Liver (tissue), 9 donors: Measurements from ENCODE around the gene ABCG5. TPM values are rescaled to one million over a fixed set of nuclear protein-coding genes. Genes with fewer than 3 reads are reported as not detected.

Experiments
- DNase-seq: peaks from one replicate; pipeline ENCODE4 v3.0.0-alpha.2; 2017; ENCODE audit warnings: low spot score
- H3K27ac ChIP-seq, 2 donors: one replicate each; pipeline ENCODE4 v1.7.0; 2013; ENCODE audit warnings: inconsistent platforms in 2 of 2, low read length in 2 of 2, control low read depth in 1 of 2, low read depth in 1 of 2, mild to moderate bottlenecking in 1 of 2
- H3K27me3 ChIP-seq, 4 donors: one replicate each; pipeline versions ENCODE4 v1.6.1 to v1.7.0; 2013; ENCODE audit warnings: low read length in 3 of 4, inconsistent platforms in 1 of 4, mild to moderate bottlenecking in 1 of 4, moderate library complexity in 1 of 4; ENCODE audit not compliant: control insufficient read depth in 4 of 4, insufficient read depth in 4 of 4
- H3K36me3 ChIP-seq, 4 donors: one replicate each; pipeline versions ENCODE4 v1.6.1 to v1.7.0; 2013; ENCODE audit warnings: low read length in 3 of 4, mild to moderate bottlenecking in 3 of 4, low read depth in 1 of 4, moderate library complexity in 1 of 4; ENCODE audit not compliant: control insufficient read depth in 4 of 4, insufficient read depth in 3 of 4
- H3K4me1 ChIP-seq, 4 donors: one replicate each; pipeline versions ENCODE4 v1.6.1 to v1.7.0; 2013; ENCODE audit warnings: low read length in 3 of 4, mild to moderate bottlenecking in 3 of 4, moderate library complexity in 1 of 4; ENCODE audit not compliant: control insufficient read depth in 4 of 4, insufficient read depth in 4 of 4
- H3K4me3 ChIP-seq, 3 donors: one replicate each; pipeline versions ENCODE4 v1.6.1 to v1.7.0; 2013; ENCODE audit warnings: low read length in 3 of 3, control low read depth in 1 of 3, low read depth in 1 of 3, mild to moderate bottlenecking in 1 of 3
- H3K9ac ChIP-seq, 2 donors: one replicate each; pipeline ENCODE4 v1.7.0; 2013; ENCODE audit warnings: low read length in 2 of 2, mild to moderate bottlenecking in 2 of 2, moderate library complexity in 2 of 2, control low read depth in 1 of 2, low read depth in 1 of 2
- H3K9me3 ChIP-seq, 4 donors: one replicate each; pipeline versions ENCODE4 v1.6.1 to v1.7.0; 2013; ENCODE audit warnings: low read length in 3 of 4; ENCODE audit not compliant: control insufficient read depth in 4 of 4
- ATF3 ChIP-seq: IDR thresholded peaks from 2 replicates; pipeline ENCODE4 v1.6.1; 2016; ENCODE audit warnings: antibody characterized with exemption
- CTCF ChIP-seq: fragments of 150-350 bp; IDR thresholded peaks from 2 replicates; pipeline ENCODE4 v1.5.1; 2017; ENCODE audit warnings: improper control_type of control experiment, low read depth, low read length; ENCODE audit not compliant: missing input control
- EGR1 ChIP-seq, 2 donors: IDR thresholded peaks; 2 replicates each; pipeline ENCODE4 v1.6.1; 2016 to 2018; ENCODE audit warnings: antibody characterized with exemption in 2 of 2, low read depth in 2 of 2
- FOXA1 ChIP-seq: IDR thresholded peaks from 2 replicates; pipeline ENCODE4 v1.6.1; 2016; ENCODE audit warnings: antibody characterized with exemption
- FOXA2 ChIP-seq: IDR thresholded peaks from 2 replicates; pipeline ENCODE4 v1.6.1; 2016; ENCODE audit warnings: antibody characterized with exemption
- GABPA ChIP-seq, 2 donors: IDR thresholded peaks in 1 of 2; conservative IDR thresholded peaks in 1 of 2; 2 replicates each; pipeline ENCODE4 v1.6.1; 2016; ENCODE audit warnings: antibody characterized with exemption in 2 of 2, mild to moderate bottlenecking in 1 of 2, moderate library complexity in 1 of 2
- HNF4A ChIP-seq, 2 donors: conservative IDR thresholded peaks; 2 replicates each; pipeline ENCODE4 v1.6.1; 2016; ENCODE audit warnings: antibody characterized with exemption in 2 of 2, mild to moderate bottlenecking in 2 of 2
- HNF4G ChIP-seq: IDR thresholded peaks from 2 replicates; pipeline ENCODE4 v1.6.1; 2016; ENCODE audit warnings: antibody characterized with exemption
- JUND ChIP-seq, 2 donors: IDR thresholded peaks; 2 replicates each; pipeline ENCODE4 v1.6.1; 2016; ENCODE audit warnings: antibody characterized with exemption in 2 of 2
- MAX ChIP-seq: IDR thresholded peaks from 2 replicates; pipeline ENCODE4 v1.6.1; 2016; ENCODE audit warnings: antibody characterized with exemption
- NR2F2 ChIP-seq: IDR thresholded peaks from 2 replicates; pipeline ENCODE4 v1.6.1; 2016; ENCODE audit warnings: antibody characterized with exemption
- RAD21 ChIP-seq, 2 donors: IDR thresholded peaks; 2 replicates each; pipeline ENCODE4 v1.6.1; 2016; ENCODE audit warnings: antibody characterized with exemption in 2 of 2, mild to moderate bottlenecking in 2 of 2
- RXRA ChIP-seq, 2 donors: IDR thresholded peaks; 2 replicates each; pipeline ENCODE4 v1.6.1; 2017 to 2018; ENCODE audit warnings: antibody characterized with exemption in 2 of 2, mild to moderate bottlenecking in 1 of 2
- SP1 ChIP-seq: IDR thresholded peaks from 2 replicates; pipeline ENCODE4 v1.6.1; 2018; ENCODE audit warnings: antibody characterized with exemption, mild to moderate bottlenecking
- TAF1 ChIP-seq: conservative IDR thresholded peaks from 2 replicates; pipeline ENCODE4 v1.6.1; 2016; ENCODE audit warnings: antibody characterized with exemption, mild to moderate bottlenecking
- WGBS: extraction: QIAGEN DNeasy Blood & Tissue Kit; methylation state at CpG from one replicate; pipeline ENCODE4 v1.1.7; 2013; 5-methylcytosine and 5-hydroxymethylcytosine counted together
- polyA plus RNA-seq, 2 donors: library from polyadenylated mRNA; stranded (reverse) in 1 of 2; unstranded in 1 of 2; fragments of 200-250 nt in 1 of 2; fragments of >200 nt in 1 of 2; fragmentation: Nextera tagmentation in 1 of 2; extraction: Ambion mirVana in 1 of 2; gene quantifications; one replicate each; pipeline versions ENCODE4 v1.2.1 to v1.2.3, GENCODE V29; 2013 to 2015
- total RNA-seq, 2 donors: library from RNA; depleted of rRNA; stranded (reverse); fragments of >200 nt; gene quantifications; one replicate each; pipeline ENCODE4 v1.2.3, GENCODE V29; 2014
- donor health status: healthy.
- donor health status: healthy.
- donor health status: healthy.
- donor health status: healthy.
- donor health status: healthy.

Gene ABCG5
- total and polyA plus RNA-seq, 4 donors: 15.4 to 63.8 (median 38.5) TPM

- Histone ChIP-seq H3K27me3 (no peaks in the 10 kb centered on the region), H3K9ac (peak overlapping the region in 1 of 2 donors; percentile 22), H3K27ac (peak overlapping the region in 1 of 2 donors; percentile 18), H3K4me3 (no peak overlapping the region), H3K4me1 (peaks cover 1 to 32% (median 28%) of the 10 kb centered on the region in 4 donors), H3K36me3 (peaks cover 0 to 23% (median 10%) of the 10 kb centered on the region in 4 donors), H3K9me3 (no peaks in the 10 kb centered on the region)
- no peak for DNase-seq
- 35% methylated on average over 5 of the region's 5 CpGs for WGBS
- TF ChIP-seq FOXA2: no peak
- no peak for TF ChIP-seq JUND (IDR thresholded peaks at IDR 0.05)
- no peak for TF ChIP-seq RXRA (IDR thresholded peaks at IDR 0.05)
- TF ChIP-seq HNF4A (conservative IDR thresholded peaks at IDR 0.05): no peak
- TF ChIP-seq ATF3: no peak
- no peak for TF ChIP-seq HNF4G
- TF ChIP-seq CTCF: no peak
- no peak for TF ChIP-seq RAD21 (IDR thresholded peaks at IDR 0.05)
These were observed 46.0 kb upstream of the ABCG5 start for GRCh38 chr2:43884689-43885088.

- no peaks in the 10 kb centered on the region for H3K9me3 ChIP-seq
- no peak overlapping the region for H3K9ac ChIP-seq
- peak overlapping the region; percentile 1 to 44 for H3K27ac ChIP-seq
- H3K4me1 ChIP-seq: peaks cover 1 to 48% (median 30%) of the 10 kb centered on the region in 4 donors
- DNase-seq: no peak
- WGBS: 77% methylated on average over 4 of the region's 4 CpGs
- no peaks in the 10 kb centered on the region for H3K27me3 ChIP-seq
- no peak for TF ChIP-seq FOXA2
- no peak for TF ChIP-seq HNF4G
- no peak for TF ChIP-seq RAD21 (IDR thresholded peaks at IDR 0.05)
- TF ChIP-seq EGR1 (IDR thresholded peaks at IDR 0.05; ENCODE audit: low read depth in 2 of 2): no peak
- no peak for TF ChIP-seq MAX
- no peak for TF ChIP-seq FOXA1
- no peak for TF ChIP-seq GABPA (IDR thresholded peaks at IDR 0.05 in 1 of 2, conservative IDR thresholded peaks at IDR 0.05 in 1 of 2)
- TF ChIP-seq NR2F2: no peak
- TF ChIP-seq SP1: no peak
- H3K36me3 ChIP-seq: peaks cover 0 to 17% (median 10%) of the 10 kb centered on the region in 4 donors
- no peak overlapping the region for H3K4me3 ChIP-seq
These were observed 43.7 kb upstream of the ABCG5 start for GRCh38 chr2:43882312-43882711.

GRCh38 chr2:43880952-43881351, 42.3 kb upstream of the ABCG5 start:
- Histone ChIP-seq H3K4me3 (no peak overlapping the region), H3K36me3 (peaks cover 2 to 19% (median 14%) of the 10 kb centered on the region in 4 donors), H3K4me1 (peaks cover 1 to 48% (median 30%) of the 10 kb centered on the region in 4 donors), H3K27me3 (no peaks in the 10 kb centered on the region), H3K27ac (peak overlapping the region; percentile 1 to 29), H3K9me3 (no peaks in the 10 kb centered on the region), H3K9ac (no peak overlapping the region)
- no peak for TF ChIP-seq TAF1
- peak; percentile 21 to 32 for TF ChIP-seq HNF4A (conservative IDR thresholded peaks at IDR 0.05)
- DNase-seq: no peak
- WGBS: 61% methylated on average over 5 of the region's 5 CpGs
